ENCODE results near the gene HECTD2. TPM values are rescaled to one million over a fixed set of nuclear protein-coding genes. Genes with fewer than 3 reads are reported as not detected.
"Not testable (repeated sequence)": the region's sequence is repeated elsewhere in the genome, so short reads cannot be mapped to it uniquely, and the experiment has no call there.

Gene HECTD2
- total RNA-seq, 3 donors from 2014 or later, result 4.9 to 15.9 (median 5.5) TPM

DNA sequence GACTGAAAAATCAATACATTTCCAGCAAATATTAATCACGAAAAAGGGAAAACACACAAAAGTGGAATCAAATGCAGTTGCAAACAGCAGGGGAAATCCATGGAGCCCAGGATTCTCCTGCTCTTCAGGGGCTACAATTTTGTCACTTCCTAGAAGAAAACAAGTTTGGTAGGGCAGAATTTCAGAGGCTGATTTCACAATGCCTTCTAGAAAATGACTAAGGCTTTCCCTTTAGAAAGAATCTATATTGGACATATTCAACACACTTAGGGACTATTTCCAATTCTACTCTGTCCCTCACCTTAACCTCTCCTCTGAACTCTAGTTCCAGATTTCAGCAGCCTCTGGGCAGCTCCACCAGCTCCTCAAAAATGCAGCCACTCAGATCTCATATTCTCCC lies 111.3 kb downstream of the HECTD2 start:
- no peaks in the 10 kb centered on the region for H3K4me1 ChIP-seq (ENCODE audit: low read depth)
- ATAC-seq, result no peak

DNA sequence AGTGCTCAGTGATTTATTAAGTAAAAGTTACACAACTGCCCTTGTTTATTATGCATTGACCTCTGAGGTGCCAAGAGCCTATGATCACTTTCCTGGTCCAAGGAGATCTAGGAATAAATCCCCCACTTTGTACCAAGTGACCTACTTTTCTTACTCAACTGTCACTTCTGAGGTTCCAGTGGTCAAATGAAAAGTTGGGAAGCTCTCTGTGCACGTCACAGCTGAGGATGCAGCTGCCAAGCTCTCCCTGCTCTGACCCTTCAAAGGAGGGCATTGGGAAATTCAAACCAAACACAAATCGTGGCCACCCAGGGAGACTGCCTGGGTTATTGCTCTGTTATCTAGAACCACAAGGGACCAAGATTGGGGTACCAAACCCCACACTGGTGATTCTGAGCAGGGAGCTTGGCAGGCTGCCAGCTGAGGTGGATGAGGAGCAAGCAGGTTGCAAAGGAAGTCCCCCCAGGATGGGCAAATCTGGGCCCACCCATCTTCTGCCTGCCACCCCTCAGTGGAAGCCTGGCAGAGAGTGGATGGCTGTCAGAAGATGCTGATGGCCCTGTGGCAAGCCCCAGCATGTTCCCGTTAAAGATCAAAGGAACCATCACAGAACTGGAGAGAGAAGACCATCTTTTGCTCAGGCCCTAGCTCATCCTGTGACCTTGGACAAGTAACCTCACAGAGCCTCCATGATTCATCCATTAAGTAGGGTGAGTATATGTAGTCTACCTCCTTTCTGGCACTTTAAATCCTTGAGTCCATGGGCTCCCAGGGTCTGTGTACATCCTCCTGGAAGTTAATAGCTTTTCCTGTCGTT lies 116.0 kb downstream of the HECTD2 start:
- DNase-seq (no peak), ATAC-seq (no peak)
- TF ChIP-seq, protein P1, sequence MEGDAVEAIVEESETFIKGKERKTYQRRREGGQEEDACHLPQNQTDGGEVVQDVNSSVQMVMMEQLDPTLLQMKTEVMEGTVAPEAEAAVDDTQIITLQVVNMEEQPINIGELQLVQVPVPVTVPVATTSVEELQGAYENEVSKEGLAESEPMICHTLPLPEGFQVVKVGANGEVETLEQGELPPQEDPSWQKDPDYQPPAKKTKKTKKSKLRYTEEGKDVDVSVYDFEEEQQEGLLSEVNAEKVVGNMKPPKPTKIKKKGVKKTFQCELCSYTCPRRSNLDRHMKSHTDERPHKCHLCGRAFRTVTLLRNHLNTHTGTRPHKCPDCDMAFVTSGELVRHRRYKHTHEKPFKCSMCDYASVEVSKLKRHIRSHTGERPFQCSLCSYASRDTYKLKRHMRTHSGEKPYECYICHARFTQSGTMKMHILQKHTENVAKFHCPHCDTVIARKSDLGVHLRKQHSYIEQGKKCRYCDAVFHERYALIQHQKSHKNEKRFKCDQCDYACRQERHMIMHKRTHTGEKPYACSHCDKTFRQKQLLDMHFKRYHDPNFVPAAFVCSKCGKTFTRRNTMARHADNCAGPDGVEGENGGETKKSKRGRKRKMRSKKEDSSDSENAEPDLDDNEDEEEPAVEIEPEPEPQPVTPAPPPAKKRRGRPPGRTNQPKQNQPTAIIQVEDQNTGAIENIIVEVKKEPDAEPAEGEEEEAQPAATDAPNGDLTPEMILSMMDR (IDR thresholded peaks at IDR 0.05), result no peak
- no peaks in the 10 kb centered on the region for H3K9me3 ChIP-seq
- H3K4me1 ChIP-seq (ENCODE audit: low read depth), result no peaks in the 10 kb centered on the region
- H3K36me3 ChIP-seq (ENCODE audit: low read depth), result no peaks in the 10 kb centered on the region
- no peak overlapping the region for H3K4me3 ChIP-seq
- intact Hi-C loops (cut with DNase I, micrococcal nuclease), result no loop called here

More for the DNA sequence above, 111.3 kb downstream of the HECTD2 start:
- DNase-seq, result no peak
- Histone ChIP-seq H3K4me3 (no peak overlapping the region), H3K36me3 (ENCODE audit: low read depth) (no peaks in the 10 kb centered on the region), H3K9me3 (no peaks in the 10 kb centered on the region)
- TF ChIP-seq, protein P1 (IDR thresholded peaks at IDR 0.05), result no peak
- intact Hi-C loops (cut with DNase I, micrococcal nuclease), result no loop called here

DNA sequence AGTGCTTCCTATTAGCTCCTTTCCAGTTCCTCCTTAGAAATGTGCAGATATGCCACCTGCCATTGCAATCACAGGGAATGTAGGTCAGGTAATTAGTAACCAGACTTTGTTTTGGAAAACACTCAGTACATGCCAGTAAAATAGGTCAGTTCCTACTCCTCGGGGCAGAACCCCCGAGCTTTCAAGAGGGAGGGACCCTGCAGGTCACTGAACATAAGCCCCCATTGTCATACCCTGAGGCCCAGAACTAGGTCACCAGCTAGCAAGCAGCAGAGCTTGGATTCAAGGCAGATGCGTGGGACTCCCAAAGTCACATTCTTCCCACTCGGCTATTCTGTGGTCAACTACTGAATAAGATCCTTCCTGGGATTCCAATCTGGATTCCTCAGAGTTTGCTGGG lies 117.9 kb downstream of the HECTD2 start:
- DNase-seq (no peak), ATAC-seq (no peak)
- Histone ChIP-seq H3K9me3 (no peaks in the 10 kb centered on the region), H3K4me1 (ENCODE audit: low read depth) (no peaks in the 10 kb centered on the region), H3K4me3 (no peak overlapping the region), H3K36me3 (ENCODE audit: low read depth) (no peaks in the 10 kb centered on the region)
- TF ChIP-seq, protein P1 (IDR thresholded peaks at IDR 0.05), result no peak
- intact Hi-C loops (cut with DNase I, micrococcal nuclease), result no loop called here

- H3K36me3 ChIP-seq (ENCODE audit: low read depth), result no peaks in the 10 kb centered on the region
- no peak for DNase-seq
- H3K4me1 ChIP-seq (ENCODE audit: low read depth), result no peaks in the 10 kb centered on the region
- TF ChIP-seq, protein P1 (IDR thresholded peaks at IDR 0.05), result no peak
- no peak overlapping the region for H3K4me3 ChIP-seq
- intact Hi-C loops (cut with DNase I, micrococcal nuclease), result no loop called here
- ATAC-seq, result no peak
- no peaks in the 10 kb centered on the region for H3K9me3 ChIP-seq
Observed at GRCh38 chr10:91528768-91529167, 118.6 kb downstream of the HECTD2 start.

DNA sequence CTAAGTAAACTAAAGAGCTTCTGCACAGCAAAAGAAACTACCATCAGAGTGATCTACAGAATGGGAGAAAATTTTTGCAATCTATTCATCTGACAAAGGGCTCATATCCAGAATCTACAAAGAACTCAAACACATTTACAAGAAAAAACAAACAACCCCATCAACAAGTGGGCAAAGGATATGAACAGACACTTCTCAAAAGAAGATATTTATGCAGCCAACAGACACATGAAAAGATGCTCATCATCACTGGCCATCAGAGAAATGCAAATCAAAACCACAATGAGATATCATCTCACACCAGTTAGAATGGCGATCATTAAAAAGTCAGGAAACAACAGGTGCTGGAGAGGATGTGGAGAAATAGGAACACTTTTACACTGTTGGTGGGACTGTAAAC lies 124.6 kb downstream of the HECTD2 start:
- H3K4me3 ChIP-seq; H3K36me3 ChIP-seq (ENCODE audit: low read depth); ATAC-seq; DNase-seq; H3K9me3 ChIP-seq; H3K4me1 ChIP-seq (ENCODE audit: low read depth); intact Hi-C loops (cut with DNase I, micrococcal nuclease): not testable (repeated sequence)

GRCh38 chr10:91536111-91536510 lies 126.0 kb downstream of the HECTD2 start:
- peak; percentile 41 for ATAC-seq
- Histone ChIP-seq H3K36me3 (ENCODE audit: low read depth) (no peaks in the 10 kb centered on the region), H3K4me1 (ENCODE audit: low read depth) (no peaks in the 10 kb centered on the region), H3K4me3 (no peak overlapping the region), H3K9me3 (no peaks in the 10 kb centered on the region)
- TF ChIP-seq, protein P1 (IDR thresholded peaks at IDR 0.05), result no peak
- intact Hi-C loops (cut with DNase I, micrococcal nuclease), result no loop called here
- DNase-seq, result peak in 2 of 3 donors; percentile 30 to 54
